ENCODE results near the gene DPYSL3.

The DPYSL3 gene

GRCh38 chr5:147442224-147442623, 67.6 kb downstream of the DPYSL3 start:
- no peak overlapping the region for H3K4me3 ChIP-seq (ENCODE audit: low read depth, low read length)
- peak; percentile 48 for DNase-seq (ENCODE audit: low read depth)
- no peak for TF ChIP-seq CTCF (conservative IDR thresholded peaks at IDR 0.05; ENCODE audit: low read depth, low read length)

- no peak for DNase-seq (ENCODE audit: low read depth)
- TF ChIP-seq CTCF (conservative IDR thresholded peaks at IDR 0.05; ENCODE audit: low read depth, low read length), result no peak
- no peak overlapping the region for H3K4me3 ChIP-seq (ENCODE audit: low read depth, low read length)
Measured at GRCh38 chr5:147441191-147441695, 68.6 kb downstream of the DPYSL3 start.

GRCh38 chr5:147439254-147439653, 70.6 kb downstream of the DPYSL3 start:
- TF ChIP-seq CTCF (conservative IDR thresholded peaks at IDR 0.05; ENCODE audit: low read depth, low read length), result no peak
- DNase-seq (ENCODE audit: low read depth), result peak; percentile 18
- no peak overlapping the region for H3K4me3 ChIP-seq (ENCODE audit: low read depth, low read length)

- H3K4me3 ChIP-seq (ENCODE audit: low read depth, low read length), result no peak overlapping the region
- no peak for TF ChIP-seq CTCF (conservative IDR thresholded peaks at IDR 0.05; ENCODE audit: low read depth, low read length)
- DNase-seq (ENCODE audit: low read depth), result peak; percentile 65
Measured at GRCh38 chr5:147437161-147437596, 72.7 kb downstream of the DPYSL3 start.

- no peak for DNase-seq (ENCODE audit: low read depth)
- no peak for TF ChIP-seq CTCF (conservative IDR thresholded peaks at IDR 0.05; ENCODE audit: low read depth, low read length)
- no peak overlapping the region for H3K4me3 ChIP-seq (ENCODE audit: low read depth, low read length)
Measured at GRCh38 chr5:147436596-147436995, 73.3 kb downstream of the DPYSL3 start.

GRCh38 chr5:147434049-147434448, 75.8 kb downstream of the DPYSL3 start:
- no peak for DNase-seq (ENCODE audit: low read depth)
- no peak for TF ChIP-seq CTCF (conservative IDR thresholded peaks at IDR 0.05; ENCODE audit: low read depth, low read length)
- H3K4me3 ChIP-seq (ENCODE audit: low read depth, low read length), result no peak overlapping the region

- no peak overlapping the region for H3K4me3 ChIP-seq (ENCODE audit: low read depth, low read length)
- TF ChIP-seq CTCF (conservative IDR thresholded peaks at IDR 0.05; ENCODE audit: low read depth, low read length), result no peak
- DNase-seq (ENCODE audit: low read depth), result no peak
Measured at GRCh38 chr5:147432323-147432722, 77.5 kb downstream of the DPYSL3 start.

Measured in choroid plexus epithelial cell (primary cell).